HepG2 (cell line): ENCODE results near the gene CD79A. TPM values are rescaled to one million over a fixed set of nuclear protein-coding genes. Genes with fewer than 3 reads are reported as not detected.

Experiments used
- ATF7 ChIP-seq, 2 experiments: fragments of 450-650 bp in 1 of 2; sonication (generic) in 1 of 2; formaldehyde crosslinking in 1 of 2; IDR thresholded peaks; 2 replicates each; pipeline versions ENCODE4 v1.4.0 to v1.6.1; 2016 to 2020; ENCODE audit warnings: antibody characterized with exemption in 1 of 2, mild to moderate bottlenecking in 1 of 2, missing genetic modification reagents in 1 of 2
- ELF3 ChIP-seq: IDR thresholded peaks from 2 replicates; pipeline ENCODE4 v1.6.1; 2016; ENCODE audit warnings: missing genetic modification reagents, missing compliant biosample characterization
- GATAD2A ChIP-seq: IDR thresholded peaks from 2 replicates; pipeline ENCODE4 v1.6.1; 2016
- ISX ChIP-seq: sonication (generic); formaldehyde crosslinking; conservative IDR thresholded peaks from 2 replicates; pipeline ENCODE4 v1.5.0; 2020; ENCODE audit warnings: missing genetic modification reagents
- JUNB ChIP-seq: sonication (generic); formaldehyde crosslinking; IDR thresholded peaks from 2 replicates; pipeline ENCODE4 v1.8.0; 2022; ENCODE audit warnings: missing genetic modification reagents, mild to moderate bottlenecking, borderline replicate concordance
- POGK ChIP-seq: sonication (generic); formaldehyde crosslinking; conservative IDR thresholded peaks from 2 replicates; pipeline ENCODE4 v1.8.0; 2022; ENCODE audit warnings: mild to moderate bottlenecking, moderate library complexity, missing genetic modification reagents
- SIN3A ChIP-seq: IDR thresholded peaks from 2 replicates; pipeline ENCODE4 v1.6.1; 2011; ENCODE audit warnings: low read depth, mild to moderate bottlenecking, control low read depth, low read length, borderline replicate concordance
- SNAPC5 ChIP-seq: sonication (generic); formaldehyde crosslinking; IDR thresholded peaks from 2 replicates; pipeline ENCODE4 v1.8.1; 2023; ENCODE audit warnings: mild to moderate bottlenecking, missing genetic modification reagents, borderline replicate concordance
- SRSF4 ChIP-seq: fragments of 200-400 bp; formaldehyde crosslinking; IDR thresholded peaks from one replicate; pipeline ENCODE4 v1.6.1; 2018; ENCODE audit warnings: mild to moderate bottlenecking, low read depth, low read length, moderate library complexity; ENCODE audit not compliant: poor library complexity, severe bottlenecking
- TOPORS ChIP-seq: sonication (generic); formaldehyde crosslinking; IDR thresholded peaks from 2 replicates; pipeline ENCODE4 v1.8.0; 2023; ENCODE audit warnings: mild to moderate bottlenecking, missing genetic modification reagents
- ZBTB42 ChIP-seq: sonication (generic); formaldehyde crosslinking; IDR thresholded peaks from 2 replicates; pipeline ENCODE4 v1.5.0; 2020; ENCODE audit warnings: mild to moderate bottlenecking, missing genetic modification reagents
- ZNF281 ChIP-seq: sonication (generic); formaldehyde crosslinking; IDR thresholded peaks from 2 replicates; pipeline ENCODE4 v1.4.0; 2020; ENCODE audit warnings: missing genetic modification reagents, borderline replicate concordance
- ZNF501 ChIP-seq: sonication (generic); formaldehyde crosslinking; IDR thresholded peaks from 2 replicates; pipeline ENCODE4 v1.5.1; 2020; ENCODE audit warnings: mild to moderate bottlenecking, moderate library complexity, missing genetic modification reagents
- ZNF530 ChIP-seq: sonication (generic); formaldehyde crosslinking; IDR thresholded peaks from 2 replicates; pipeline ENCODE4 v1.5.0; 2020; ENCODE audit warnings: low read depth, mild to moderate bottlenecking, missing genetic modification reagents
- ZNF569 ChIP-seq: sonication (generic); formaldehyde crosslinking; IDR thresholded peaks from 2 replicates; pipeline ENCODE4 v1.5.0; 2020; ENCODE audit warnings: mild to moderate bottlenecking, missing genetic modification reagents, moderate library complexity, borderline replicate concordance
- ZSCAN12 ChIP-seq: sonication (generic); formaldehyde crosslinking; IDR thresholded peaks from 2 replicates; pipeline ENCODE4 v1.9.0; 2021; ENCODE audit warnings: mild to moderate bottlenecking, missing genetic modification reagents
- polyA plus RNA-seq, 8 experiments: library from polyadenylated mRNA; depleted of rRNA in 3 of 8; stranded (reverse) in 7 of 8; unstranded in 1 of 8; fragments of >200 nt; fragmentation: Illumina TruSeq in 4 of 8; extraction: Trizol in 4 of 8; gene quantifications; 2 replicates each; pipeline versions ENCODE4 v1.2.1 to v1.2.3, GENCODE V29; 2011 to 2016; ENCODE audit warnings: low read depth in 4 of 8, missing spikeins in 1 of 8, mixed read lengths in 1 of 8; ENCODE audit not compliant: insufficient read depth in 1 of 8
- total RNA-seq, 5 experiments: library from RNA; depleted of rRNA; stranded (reverse); fragments of >200 nt; fragmentation: Illumina TruSeq; extraction: Trizol; gene quantifications; 2 replicates each; pipeline ENCODE4 v1.2.3, GENCODE V29; 2016; ENCODE audit warnings: low read depth in 1 of 5
- TF ChIP-seq, protein P1 (sequence below): sonication (generic); formaldehyde crosslinking; IDR thresholded peaks from 2 replicates; pipeline ENCODE4 v1.5.0; 2020; ENCODE audit warnings: mild to moderate bottlenecking, missing genetic modification reagents, borderline replicate concordance
- TF ChIP-seq, protein P2 (sequence below): sonication (generic); formaldehyde crosslinking; IDR thresholded peaks from 2 replicates; pipeline ENCODE4 v1.9.0; 2022; ENCODE audit warnings: low read depth, missing genetic modification reagents
- TF ChIP-seq, protein P3 (sequence below): IDR thresholded peaks from 2 replicates; pipeline ENCODE4 v1.6.1; 2012; ENCODE audit warnings: inconsistent platforms

CD79A gene
- total and polyA plus RNA-seq, 2 of the 13 experiments (the other 11 are each of a cell fraction or from before 2014, with no cell fraction given), result 0.24 to 0.33 TPM

DNA sequence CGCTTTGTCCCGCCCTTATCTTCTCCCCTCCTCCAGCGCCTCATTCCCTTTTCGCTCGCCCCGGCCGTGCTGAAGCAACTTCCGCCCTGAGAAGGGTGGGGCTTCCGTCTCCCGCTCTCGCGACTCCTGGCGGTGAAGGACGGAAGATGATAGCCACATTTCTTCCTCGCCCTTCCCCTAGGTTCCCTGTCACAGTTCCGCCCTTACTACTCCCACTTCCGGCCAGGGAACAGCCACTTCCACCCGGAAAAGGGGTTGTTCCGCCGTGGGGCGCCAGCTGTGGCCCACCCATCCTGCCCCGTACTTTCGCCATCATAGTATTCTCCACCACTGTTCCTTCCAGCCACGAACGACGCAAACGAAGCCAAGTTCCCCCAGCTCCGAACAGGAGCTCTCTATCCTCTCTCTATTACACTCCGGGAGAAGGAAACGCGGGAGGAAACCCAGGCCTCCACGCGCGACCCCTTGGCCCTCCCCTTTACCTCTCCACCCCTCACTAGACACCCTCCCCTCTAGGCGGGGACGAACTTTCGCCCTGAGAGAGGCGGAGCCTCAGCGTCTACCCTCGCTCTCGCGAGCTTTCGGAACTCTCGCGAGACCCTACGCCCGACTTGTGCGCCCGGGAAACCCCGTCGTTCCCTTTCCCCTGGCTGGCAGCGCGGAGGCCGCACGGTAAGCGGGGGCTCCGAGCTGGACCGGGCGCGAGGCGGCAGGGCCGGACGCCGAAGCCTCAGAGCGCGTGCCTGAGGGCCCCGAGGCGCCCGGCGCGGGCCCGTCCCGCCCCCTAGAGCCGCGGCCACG lies 17.3 kb upstream of the CD79A start, which contains the start of gene RPS19 (continued):
- peak; percentile 90 for TF ChIP-seq ZNF501 (CRISPR knock-in tag)
- peak; percentile 78 for TF ChIP-seq ELF3 (CRISPR knock-in tag)
- TF ChIP-seq, protein P1, sequence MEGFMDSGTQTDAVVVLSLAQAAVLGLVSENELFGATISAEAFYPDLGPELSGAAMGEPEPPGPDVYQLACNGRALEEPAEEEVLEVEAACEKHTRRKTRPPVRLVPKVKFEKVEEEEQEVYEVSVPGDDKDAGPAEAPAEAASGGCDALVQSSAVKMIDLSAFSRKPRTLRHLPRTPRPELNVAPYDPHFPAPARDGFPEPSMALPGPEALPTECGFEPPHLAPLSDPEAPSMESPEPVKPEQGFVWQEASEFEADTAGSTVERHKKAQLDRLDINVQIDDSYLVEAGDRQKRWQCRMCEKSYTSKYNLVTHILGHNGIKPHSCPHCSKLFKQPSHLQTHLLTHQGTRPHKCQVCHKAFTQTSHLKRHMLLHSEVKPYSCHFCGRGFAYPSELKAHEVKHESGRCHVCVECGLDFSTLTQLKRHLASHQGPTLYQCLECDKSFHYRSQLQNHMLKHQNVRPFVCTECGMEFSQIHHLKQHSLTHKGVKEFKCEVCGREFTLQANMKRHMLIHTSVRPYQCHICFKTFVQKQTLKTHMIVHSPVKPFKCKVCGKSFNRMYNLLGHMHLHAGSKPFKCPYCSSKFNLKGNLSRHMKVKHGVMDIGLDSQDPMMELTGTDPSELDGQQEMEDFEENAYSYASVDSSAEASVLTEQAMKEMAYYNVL (CRISPR knock-in tag), result peak; percentile 81; the same call in 1 of the 2 replicates
- no peak for TF ChIP-seq SRSF4
- TF ChIP-seq, protein P2, sequence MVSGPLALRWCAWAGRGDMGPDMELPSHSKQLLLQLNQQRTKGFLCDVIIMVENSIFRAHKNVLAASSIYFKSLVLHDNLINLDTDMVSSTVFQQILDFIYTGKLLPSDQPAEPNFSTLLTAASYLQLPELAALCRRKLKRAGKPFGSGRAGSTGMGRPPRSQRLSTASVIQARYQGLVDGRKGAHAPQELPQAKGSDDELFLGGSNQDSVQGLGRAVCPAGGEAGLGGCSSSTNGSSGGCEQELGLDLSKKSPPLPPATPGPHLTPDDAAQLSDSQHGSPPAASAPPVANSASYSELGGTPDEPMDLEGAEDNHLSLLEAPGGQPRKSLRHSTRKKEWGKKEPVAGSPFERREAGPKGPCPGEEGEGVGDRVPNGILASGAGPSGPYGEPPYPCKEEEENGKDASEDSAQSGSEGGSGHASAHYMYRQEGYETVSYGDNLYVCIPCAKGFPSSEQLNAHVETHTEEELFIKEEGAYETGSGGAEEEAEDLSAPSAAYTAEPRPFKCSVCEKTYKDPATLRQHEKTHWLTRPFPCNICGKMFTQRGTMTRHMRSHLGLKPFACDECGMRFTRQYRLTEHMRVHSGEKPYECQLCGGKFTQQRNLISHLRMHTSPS (CRISPR knock-in tag), result no peak
- no peak for TF ChIP-seq ISX
- TF ChIP-seq POGK (CRISPR knock-in tag), result peak; percentile 61
- TF ChIP-seq ATF7 (IDR thresholded peaks at IDR 0.05), result no peak
- no peak for TF ChIP-seq ATF7 (CRISPR knock-in tag; IDR thresholded peaks at IDR 0.05)
- TF ChIP-seq ZNF281 (CRISPR knock-in tag), result peak; percentile 91
- TF ChIP-seq ZNF569, result no peak; the same call in 1 of the 2 replicates
- TF ChIP-seq JUNB (CRISPR knock-in tag), result no peak
- TF ChIP-seq ZNF530, result no peak
- no peak for TF ChIP-seq ZSCAN12 (CRISPR knock-in tag)
- peak; percentile 93; the same call in 1 of the 2 replicates for TF ChIP-seq SIN3A
- TF ChIP-seq TOPORS (CRISPR knock-in tag), result peak; percentile 12; the same call in 1 of the 2 replicates
- no peak; the same call in 1 of the 2 replicates for TF ChIP-seq ZBTB42 (CRISPR knock-in tag)
- TF ChIP-seq, protein P3, sequence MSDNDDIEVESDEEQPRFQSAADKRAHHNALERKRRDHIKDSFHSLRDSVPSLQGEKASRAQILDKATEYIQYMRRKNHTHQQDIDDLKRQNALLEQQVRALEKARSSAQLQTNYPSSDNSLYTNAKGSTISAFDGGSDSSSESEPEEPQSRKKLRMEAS, result peak; percentile 84
- TF ChIP-seq GATAD2A (CRISPR knock-in tag), result peak; percentile 67
- peak; percentile 77; the same call in 1 of the 2 replicates for TF ChIP-seq SNAPC5 (CRISPR knock-in tag)
